Sigmoid colon (tissue), 4 donors: ENCODE measurements around the gene ASPHD1.
"Not testable (repeated sequence)": the region's sequence is repeated elsewhere in the genome, so short reads cannot be mapped to it uniquely, and the experiment has no call there.

ENCODE experiments used
- EP300 ChIP-seq, 4 donors: sonication (generic); formaldehyde crosslinking; IDR thresholded peaks; one replicate each; pipeline ENCODE4 v1.6.1; 2017; ENCODE audit warnings: antibody characterized with exemption in 4 of 4
- POLR2A ChIP-seq, 2 donors: fragments of 450-650 bp; IDR thresholded peaks; one replicate each; pipeline ENCODE4 v1.6.1; 2016; ENCODE audit warnings: antibody characterized with exemption in 2 of 2, mild to moderate bottlenecking in 2 of 2, moderate library complexity in 2 of 2

GRCh38 chr16:29931750-29932149, 31.5 kb downstream of the ASPHD1 start:
- TF ChIP-seq EP300, POLR2A (IDR thresholded peaks at IDR 0.05): not testable (repeated sequence)
